GM10847 (cell line): ENCODE data around the gene THOC5.

Source experiments
- POLR2A ChIP-seq: IDR thresholded peaks from 2 replicates; pipeline ENCODE4 v1.6.1; 2011; ENCODE audit not compliant: insufficient read length; ENCODE audit errors: extremely low read depth

The THOC5 gene

DNA sequence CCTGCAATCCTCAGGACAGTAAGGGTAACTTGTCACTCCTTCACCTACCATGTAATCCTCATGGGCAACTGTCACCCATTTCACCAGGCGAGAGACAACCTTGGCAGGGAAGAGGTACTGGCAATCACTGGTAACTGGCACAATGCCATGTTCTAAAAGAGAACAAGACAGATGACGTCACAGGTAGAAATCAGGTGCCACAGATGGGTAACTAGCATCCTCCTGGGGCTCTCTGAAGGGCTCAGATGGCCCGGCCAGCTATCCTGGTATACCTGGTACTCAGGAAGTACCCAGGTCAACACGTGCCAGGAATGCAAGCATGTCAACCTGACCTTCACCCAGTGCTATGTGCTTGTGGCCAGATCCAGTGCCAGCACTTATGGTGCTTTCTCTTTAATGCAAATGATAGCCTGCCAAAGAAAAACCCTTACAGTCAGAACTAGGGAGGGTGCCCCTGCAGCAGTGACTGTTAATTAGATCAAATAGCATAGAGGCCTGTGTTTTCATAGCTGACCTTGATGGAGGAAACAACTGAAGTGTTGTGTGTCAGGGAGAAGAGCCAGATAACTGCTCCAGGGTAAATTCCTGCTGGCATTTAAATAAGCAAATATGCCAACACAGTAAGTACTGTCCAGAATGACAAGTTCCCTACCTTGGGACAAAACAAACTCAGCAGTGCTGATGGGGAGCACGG, 36.2 kb downstream of the THOC5 start:
- no peak for TF ChIP-seq POLR2A

DNA sequence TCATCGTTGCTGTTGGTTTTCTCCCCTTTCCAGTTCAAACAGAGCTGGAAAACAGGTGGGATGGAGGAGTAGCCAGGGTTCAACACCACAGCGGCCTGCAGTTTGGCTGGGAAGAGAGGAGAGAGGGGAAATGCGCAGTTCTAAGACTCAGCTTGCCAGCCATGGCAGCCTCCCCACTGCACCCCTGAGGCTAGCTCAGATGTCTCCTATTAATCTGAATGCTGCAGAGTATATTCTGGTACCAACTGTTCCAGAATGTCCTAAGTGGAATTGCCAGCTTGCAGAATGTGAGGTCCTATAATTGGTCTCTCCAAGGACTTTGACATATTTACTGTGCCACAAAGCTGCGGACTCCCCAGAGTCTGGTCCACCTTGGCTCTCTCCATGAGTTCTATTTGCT, 41.5 kb downstream of the THOC5 start:
- no peak for TF ChIP-seq POLR2A

DNA sequence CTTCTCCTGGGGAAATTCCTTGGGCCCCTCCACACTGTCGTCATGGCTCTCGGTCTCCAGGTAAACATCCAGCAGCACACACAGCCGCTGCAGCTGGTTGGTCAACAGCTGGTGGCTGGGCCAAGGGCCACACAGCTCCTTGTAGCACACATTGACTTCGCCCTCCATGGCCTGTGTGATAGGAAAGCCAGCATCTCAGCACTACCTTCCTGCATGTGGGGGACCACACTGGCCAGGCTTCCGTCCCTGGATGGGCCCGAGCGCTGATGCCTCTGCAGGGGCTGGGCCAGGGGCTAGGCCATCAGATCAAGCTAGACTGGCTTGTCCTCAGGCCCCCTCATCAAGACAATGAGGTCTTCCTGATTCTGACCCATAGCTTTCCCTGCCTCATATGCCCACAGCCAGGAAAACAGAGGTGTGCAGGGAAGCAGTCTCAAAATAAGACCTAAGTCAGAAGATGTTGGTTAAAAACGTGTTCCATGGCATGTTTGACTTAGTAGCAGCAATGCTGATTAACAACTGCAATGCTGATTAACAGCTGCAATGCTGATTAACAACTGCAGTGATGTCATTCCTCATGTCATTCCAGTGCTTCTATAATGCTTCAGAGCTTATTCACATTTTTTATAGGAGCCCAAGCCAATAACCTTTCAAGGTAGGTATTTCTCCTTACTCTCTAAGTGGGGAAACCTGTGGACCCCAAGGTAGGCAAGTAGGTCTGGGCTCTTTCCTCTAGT, 42.3 kb downstream of the THOC5 start:
- no peak for TF ChIP-seq POLR2A

DNA sequence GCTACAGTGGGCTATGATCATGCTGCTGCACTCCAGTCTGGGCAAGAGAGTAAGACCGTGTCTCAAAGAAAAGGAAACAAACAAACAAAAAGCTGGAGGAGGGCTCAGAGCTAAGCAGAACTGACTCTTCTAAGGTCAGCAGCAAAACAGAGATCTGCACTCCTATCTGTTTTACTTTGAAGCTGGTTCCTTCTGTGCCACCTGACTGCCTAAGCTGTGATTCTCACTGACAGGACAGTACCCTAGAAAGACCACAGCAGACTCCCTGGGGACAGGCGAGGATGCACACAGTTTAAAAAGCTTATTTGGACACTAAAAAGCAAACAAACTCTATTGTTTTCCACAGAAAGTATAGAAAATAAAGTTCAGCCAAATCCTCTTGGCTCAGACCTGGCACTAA, 43.0 kb downstream of the THOC5 start:
- no peak for TF ChIP-seq POLR2A

DNA sequence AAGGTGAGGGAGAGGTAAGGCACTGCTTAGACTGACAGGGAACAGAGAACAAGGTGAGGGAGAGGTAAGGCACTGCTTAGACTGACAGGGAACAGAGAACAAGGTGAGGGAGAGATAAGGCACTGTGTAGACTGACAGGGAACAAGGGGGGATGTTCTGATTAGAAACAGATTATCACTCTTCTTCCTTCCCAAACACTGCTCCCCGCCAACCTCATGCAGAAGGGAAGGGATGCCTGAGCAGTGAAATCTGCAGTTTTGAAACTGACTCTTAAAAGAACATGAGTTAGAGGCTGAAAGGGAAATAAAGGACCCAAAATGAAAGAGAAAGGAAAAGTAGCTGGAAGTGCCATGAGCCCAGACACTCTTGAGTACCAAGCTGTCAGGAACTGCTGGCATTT, 43.7 kb downstream of the THOC5 start:
- TF ChIP-seq POLR2A: no peak

DNA sequence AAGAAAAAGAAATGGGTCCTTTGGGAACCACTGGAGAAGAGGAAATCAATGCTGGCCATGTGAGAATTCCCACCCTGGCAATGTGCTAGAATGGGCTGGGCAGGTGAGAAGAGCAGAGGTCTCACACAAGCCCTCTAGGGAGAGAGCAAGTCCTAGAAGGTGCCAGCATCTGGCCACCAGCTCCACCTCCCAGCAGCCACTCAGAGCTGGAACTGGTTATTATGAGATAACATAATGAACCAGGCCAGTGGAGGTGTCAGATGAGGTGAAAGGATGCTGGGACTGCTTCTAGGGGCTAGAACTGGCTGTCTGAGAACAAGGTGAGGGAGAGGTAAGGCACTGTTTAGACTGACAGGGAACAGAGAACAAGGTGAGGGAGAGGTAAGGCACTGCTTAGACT, 44.3 kb downstream of the THOC5 start:
- TF ChIP-seq POLR2A: no peak

DNA sequence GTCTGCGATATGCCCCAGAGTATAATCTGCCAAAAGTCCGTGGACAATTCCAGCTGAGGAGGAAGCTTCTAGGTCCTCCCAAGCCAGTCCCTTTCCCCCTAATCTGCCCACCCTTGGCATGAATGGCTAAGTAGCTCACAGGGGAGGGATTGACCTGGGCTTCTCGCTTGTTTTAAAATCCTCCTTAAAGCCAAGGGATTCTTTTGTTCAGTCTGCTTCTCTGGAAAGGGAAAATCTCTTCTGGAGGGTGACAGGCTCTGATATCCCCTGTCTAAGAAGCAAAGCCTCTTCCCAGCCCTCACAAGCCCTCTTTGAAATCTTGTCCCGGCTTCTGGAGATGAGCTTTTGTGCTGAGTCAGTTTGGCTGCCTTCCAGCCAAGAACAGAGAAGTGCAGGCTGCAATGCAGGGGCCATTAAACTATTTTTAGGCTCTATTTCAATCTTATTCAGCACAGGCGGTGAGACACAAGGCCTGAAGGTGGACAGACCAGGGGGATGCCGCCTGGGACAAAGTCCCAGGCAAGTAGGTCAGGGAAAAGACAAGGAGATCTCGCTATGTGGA, 49.7 kb downstream of the THOC5 start:
- TF ChIP-seq POLR2A: no peak

DNA sequence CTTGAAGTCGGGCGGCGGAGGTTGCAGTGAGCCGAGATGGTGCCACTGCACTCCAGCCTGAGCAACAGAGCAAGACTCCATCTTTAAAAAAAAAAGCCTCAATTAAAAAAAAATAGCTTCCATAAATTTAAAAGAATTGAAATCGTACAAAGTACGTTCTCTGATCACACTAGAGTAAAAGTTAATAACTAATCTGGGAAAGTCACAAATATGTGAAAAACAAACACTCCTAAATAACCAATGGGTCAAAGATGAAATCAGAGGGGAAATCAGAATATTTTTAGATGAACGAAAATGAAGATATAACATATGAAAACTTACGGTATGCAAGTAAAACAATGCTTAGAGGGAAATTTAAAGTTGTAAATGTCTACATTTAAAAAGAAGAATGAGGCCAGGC, 53.7 kb downstream of the THOC5 start:
- TF ChIP-seq POLR2A: no peak

DNA sequence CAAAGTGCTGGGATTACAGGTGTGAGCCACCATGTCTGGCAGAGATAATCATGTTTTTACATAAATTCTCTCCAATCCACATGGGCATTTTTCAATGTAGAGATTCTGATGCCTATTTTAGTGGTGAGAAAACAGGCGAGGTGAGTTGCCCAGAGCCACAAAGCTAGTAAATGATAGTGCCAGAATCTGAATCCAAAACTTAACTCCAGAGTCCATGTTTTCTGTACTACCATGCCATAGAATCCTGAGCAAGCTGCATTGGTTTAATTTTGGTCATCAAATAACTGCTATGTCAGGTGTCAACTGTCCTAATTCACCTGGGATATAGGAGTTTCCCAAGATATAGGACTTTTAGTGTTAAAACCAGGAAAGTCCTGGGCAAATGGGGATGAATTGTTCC, 59.9 kb downstream of the THOC5 start:
- TF ChIP-seq POLR2A: no peak

DNA sequence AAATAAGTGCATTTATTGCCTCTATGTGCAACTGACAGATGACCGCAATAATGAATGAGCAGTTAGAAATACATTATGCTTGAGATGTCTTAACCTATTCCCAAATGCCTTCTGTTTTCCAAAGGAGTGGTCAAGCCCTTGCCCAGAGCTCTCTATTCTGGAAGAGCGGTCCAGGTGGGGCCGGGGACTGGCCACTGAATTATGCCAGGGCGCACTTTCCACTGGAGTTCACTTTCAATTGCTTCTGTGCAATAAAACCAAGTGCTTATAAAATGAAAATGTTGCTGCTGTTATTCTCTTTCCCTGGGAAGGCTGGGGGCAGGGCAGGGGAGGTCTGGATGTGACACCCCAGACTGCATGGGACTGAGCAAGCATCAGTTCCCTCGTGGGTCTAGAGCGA, 62.5 kb downstream of the THOC5 start:
- no peak for TF ChIP-seq POLR2A

DNA sequence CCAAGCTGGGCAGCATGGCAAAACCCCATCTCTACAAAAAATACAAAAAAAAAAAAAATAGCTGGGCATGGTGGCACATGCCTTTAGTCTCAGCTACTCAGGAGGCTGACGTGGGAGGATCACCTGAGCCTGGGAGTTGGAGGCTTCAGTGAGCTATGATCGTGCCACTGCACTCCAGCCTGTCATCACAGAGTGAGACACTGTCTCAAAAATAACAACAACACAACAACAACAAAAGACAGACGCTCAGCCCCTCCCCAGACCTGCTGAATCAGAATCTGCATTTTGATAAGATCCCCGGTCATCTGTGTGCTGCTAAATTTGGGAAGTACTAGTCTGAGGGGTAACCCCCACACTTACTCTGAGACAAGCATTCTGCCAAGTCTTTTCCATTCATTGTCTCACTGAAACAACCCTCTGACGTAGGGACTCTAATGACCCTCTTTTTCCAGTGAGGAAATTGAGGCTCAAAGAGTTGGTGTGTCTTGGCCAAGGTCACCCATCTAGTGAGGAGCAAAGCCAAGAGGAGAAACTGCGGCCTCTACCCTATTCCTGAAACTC, 66.1 kb downstream of the THOC5 start:
- no peak for TF ChIP-seq POLR2A

DNA sequence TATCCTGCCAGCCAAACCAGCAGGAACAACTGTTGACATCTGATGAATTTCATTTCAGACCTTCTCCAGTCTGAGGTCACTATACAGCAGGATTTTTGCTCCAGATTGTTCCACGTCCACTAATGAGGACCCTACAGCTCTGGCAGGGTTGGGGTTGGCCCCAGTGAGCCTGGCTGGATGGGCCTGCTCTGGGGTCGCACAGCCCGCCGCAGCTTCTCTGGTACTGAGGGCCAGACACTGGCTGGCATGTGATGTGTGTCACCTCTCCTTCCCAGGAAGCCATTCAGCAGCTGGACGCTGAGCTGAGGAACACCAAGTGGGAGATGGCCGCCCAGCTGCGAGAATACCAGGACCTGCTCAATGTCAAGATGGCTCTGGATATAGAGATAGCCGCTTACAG, 68.1 kb downstream of the THOC5 start:
- no peak for TF ChIP-seq POLR2A

DNA sequence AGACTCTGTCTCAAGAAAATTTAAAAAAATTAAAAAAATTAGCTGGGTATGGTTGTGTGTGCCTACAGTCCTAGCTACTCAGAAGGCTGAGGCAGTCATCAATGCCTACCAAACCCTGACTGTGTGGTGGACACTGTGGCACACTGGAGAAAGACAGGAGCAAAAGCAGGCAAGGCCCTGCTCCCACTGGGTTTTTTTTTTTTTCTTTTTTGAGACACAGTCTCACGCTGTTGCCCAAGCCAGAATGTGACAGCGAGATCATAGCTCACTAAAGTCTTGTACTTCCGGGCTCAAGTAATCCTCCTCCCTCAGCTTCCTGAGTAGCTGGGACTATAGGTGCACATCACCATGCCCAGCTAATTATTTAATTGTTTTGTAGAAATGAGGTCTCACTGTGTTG, 68.9 kb downstream of the THOC5 start:
- TF ChIP-seq POLR2A: no peak

DNA sequence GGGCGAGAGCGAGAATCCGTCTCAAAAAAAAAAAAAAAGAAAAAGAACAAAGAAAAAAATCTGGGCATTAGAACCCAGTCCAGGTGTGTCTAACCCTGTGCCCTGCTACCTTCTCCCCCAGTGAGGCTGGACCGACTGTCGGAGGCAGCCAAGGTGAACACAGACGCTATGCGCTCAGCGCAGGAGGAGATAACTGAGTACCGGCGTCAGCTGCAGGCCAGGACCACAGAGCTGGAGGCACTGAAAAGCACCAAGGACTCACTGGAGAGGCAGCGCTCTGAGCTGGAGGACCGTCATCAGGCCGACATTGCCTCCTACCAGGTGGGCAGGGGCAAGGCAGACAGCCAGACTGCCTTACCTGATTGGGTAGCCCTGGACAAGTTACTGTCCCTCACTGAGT, 70.3 kb downstream of the THOC5 start:
- no peak for TF ChIP-seq POLR2A

DNA sequence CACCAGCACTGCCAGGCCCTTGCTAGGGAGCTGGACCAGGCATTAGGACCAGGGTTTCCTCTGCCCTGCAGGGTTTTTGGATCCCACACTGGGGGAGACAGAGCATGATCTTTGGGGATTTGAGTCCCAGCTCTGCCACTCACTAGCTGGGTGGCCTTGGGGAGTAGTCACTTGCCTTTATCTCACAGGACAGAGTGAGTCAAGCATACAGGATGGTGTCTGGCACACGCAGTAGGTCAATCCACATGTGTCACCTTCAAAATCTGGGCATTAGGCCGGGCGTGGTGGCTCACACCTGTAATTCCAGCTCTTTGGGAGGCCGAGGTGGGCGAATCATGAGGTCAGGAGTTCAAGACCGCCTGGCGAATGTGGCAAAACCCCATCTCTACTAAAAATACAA, 70.8 kb downstream of the THOC5 start:
- TF ChIP-seq POLR2A: no peak

DNA sequence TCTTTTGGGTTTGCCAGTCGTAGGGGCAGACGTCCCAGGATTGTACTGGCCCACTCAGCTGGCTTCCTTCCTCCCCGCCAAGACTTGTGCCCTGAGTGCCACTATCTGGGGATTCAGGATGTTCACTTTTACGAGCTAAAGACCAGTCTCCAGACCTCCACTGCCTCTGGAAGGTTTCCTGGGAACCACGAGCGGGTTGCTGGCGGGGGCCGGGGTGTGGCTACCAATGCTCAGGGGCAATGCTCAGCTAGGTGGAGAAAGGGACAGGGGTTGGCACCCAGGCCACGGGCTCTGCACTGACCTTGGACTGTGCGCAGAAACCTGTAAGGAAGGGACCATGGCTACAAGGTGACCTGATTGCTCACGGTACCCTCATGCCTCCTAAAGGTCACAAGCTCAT, 71.3 kb downstream of the THOC5 start:
- no peak for TF ChIP-seq POLR2A
